ENCODE measurements around the gene U2AF1L4. TPM values are rescaled to one million over a fixed set of nuclear protein-coding genes. Genes with fewer than 3 reads are reported as not detected.

Gene U2AF1L4
- total RNA-seq, 1 experiment from 2014 or later: 6.0 TPM

GRCh38 chr19:35767288-35768081, 22.3 kb upstream of the U2AF1L4 start:
- DNase-seq (ENCODE audit: low read depth, low spot score): no peak
- in situ Hi-C loops (cut with HindIII; ENCODE audit: low pct_unique_long_range_greater_than_20kb, low sequenced_read_pairs): no loop called here

- in situ Hi-C loops (cut with HindIII; ENCODE audit: low pct_unique_long_range_greater_than_20kb, low sequenced_read_pairs): no loop called here
- DNase-seq (ENCODE audit: low read depth, low spot score): no peak
Measured at GRCh38 chr19:35766571-35767104, 21.4 kb upstream of the U2AF1L4 start.

DNA sequence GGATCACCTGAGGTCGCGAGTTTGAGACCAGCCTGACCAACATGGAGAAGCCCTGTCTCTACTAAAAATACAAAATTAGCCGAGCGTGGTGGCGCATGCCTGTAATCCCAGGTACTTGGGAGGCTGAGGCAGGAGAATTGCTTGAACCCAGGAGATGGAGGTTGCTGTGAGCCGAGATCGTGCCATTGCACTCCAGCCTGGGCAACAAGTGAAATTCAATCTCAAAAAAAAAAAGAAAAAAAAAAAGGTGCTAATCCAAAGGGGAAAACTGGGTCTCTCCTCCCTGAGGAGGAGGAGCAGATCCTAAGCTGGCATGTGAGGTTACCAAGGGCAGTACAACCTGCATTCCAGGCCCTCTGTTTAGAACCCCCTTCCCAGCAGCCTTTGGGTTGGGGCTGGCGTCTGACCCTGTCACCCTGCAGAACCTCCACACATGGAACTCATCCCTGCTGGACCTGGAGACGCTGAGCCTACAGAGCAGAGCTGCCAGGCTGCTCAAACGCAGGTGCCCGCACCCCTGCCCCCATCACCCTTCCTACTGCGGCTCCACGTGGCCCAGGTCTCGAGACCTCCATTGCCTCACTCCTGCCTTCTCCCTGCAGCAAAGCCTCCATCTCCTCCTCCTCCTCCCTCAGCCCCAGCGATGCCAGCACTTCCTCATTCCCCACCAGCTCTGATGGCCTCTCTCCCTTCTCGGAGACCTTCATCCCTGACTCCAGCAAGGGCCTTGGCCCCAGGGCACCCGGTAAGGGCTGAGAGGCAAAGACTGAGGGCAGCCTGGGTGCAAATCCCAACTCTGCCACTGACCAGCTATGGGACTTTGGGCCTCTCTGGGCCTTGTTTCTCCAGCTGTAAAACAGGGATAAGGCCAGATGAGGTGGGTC, 19.5 kb upstream of the U2AF1L4 start:
- DNase-seq (ENCODE audit: low read depth, low spot score): no peak
- in situ Hi-C loops (cut with HindIII; ENCODE audit: low pct_unique_long_range_greater_than_20kb, low sequenced_read_pairs): no loop called here

GRCh38 chr19:35760711-35761349, 15.6 kb upstream of the U2AF1L4 start:
- in situ Hi-C loops (cut with HindIII; ENCODE audit: low pct_unique_long_range_greater_than_20kb, low sequenced_read_pairs): no loop called here
- no peak for DNase-seq (ENCODE audit: low read depth, low spot score)

DNA sequence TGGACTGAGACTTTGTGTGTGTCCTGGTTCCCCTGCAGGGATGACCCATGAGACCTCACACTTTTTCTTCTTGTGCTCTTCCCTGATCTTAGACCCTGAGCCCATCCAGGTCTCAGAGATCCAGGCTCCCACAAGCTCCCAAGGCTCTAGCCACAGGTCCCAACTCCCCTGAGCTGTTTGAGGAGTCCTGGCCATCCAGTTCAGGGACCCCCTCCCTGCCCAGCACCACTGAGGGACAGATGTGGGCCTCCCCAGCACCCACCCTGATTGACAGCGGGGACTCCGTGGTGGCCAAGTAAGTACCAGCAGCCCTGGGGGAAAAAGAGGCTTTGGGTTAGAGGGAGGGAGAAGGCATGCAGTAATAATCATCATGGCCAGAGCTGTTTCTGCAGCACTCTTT, 14.5 kb upstream of the U2AF1L4 start:
- in situ Hi-C loops (cut with HindIII; ENCODE audit: low pct_unique_long_range_greater_than_20kb, low sequenced_read_pairs): no loop called here
- no peak for DNase-seq (ENCODE audit: low read depth, low spot score)

- peak; percentile 98 for DNase-seq (ENCODE audit: low read depth, low spot score)
- in situ Hi-C loops (cut with HindIII; ENCODE audit: low pct_unique_long_range_greater_than_20kb, low sequenced_read_pairs): no loop called here
Measured at GRCh38 chr19:35757749-35758608, 12.8 kb upstream of the U2AF1L4 start, which contains the start of gene PROSER3. Gene PROSER3, plus strand, starts transcription at chr19:35758176. Its CDS starts 40 bp downstream, at chr19:35758216.

GRCh38 chr19:35757231-35757748, 12.1 kb upstream of the U2AF1L4 start:
- in situ Hi-C loops (cut with HindIII; ENCODE audit: low pct_unique_long_range_greater_than_20kb, low sequenced_read_pairs): no loop called here
- peak; percentile 12 for DNase-seq (ENCODE audit: low read depth, low spot score)

- no peak for DNase-seq (ENCODE audit: low read depth, low spot score)
- in situ Hi-C loops (cut with HindIII; ENCODE audit: low pct_unique_long_range_greater_than_20kb, low sequenced_read_pairs): no loop called here
Measured at GRCh38 chr19:35756377-35757230, 11.4 kb upstream of the U2AF1L4 start, which contains the start of gene HSPB6. Gene HSPB6, minus strand, starts transcription at chr19:35757029. Its CDS starts 21 bp downstream, at chr19:35757008.

GRCh38 chr19:35755550-35756376, 10.5 kb upstream of the U2AF1L4 start:
- in situ Hi-C loops (cut with HindIII; ENCODE audit: low pct_unique_long_range_greater_than_20kb, low sequenced_read_pairs): no loop called here
- no peak for DNase-seq (ENCODE audit: low read depth, low spot score)

DNA sequence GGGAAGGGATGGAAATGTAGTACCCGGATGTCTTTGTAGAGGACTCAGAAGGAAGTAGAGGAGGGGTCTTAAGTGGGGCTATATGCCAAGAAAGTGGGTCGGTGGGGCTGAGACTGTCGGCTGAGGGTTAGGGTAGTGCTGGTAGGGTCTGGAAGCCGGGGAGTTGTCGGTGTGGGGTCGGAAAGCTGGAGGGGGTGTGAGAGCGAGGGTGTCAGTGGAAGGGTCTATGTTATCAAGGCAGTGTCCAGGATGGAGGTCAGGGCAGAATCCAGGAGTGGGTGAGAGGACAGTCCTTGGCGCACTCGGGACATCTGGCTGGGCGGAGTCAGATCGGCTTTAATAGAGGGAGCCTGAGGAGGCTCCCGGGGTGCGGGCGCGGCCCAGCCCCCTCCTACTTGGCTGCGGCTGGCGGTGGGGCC, 9.9 kb upstream of the U2AF1L4 start:
- DNase-seq (ENCODE audit: low read depth, low spot score): no peak
- in situ Hi-C loops (cut with HindIII; ENCODE audit: low pct_unique_long_range_greater_than_20kb, low sequenced_read_pairs): no loop called here

GRCh38 chr19:35754370-35755130, 9.3 kb upstream of the U2AF1L4 start:
- in situ Hi-C loops (cut with HindIII; ENCODE audit: low pct_unique_long_range_greater_than_20kb, low sequenced_read_pairs): no loop called here
- DNase-seq (ENCODE audit: low read depth, low spot score): no peak

GRCh38 chr19:35753634-35754369, 8.6 kb upstream of the U2AF1L4 start:
- no peak for DNase-seq (ENCODE audit: low read depth, low spot score)

GRCh38 chr19:35752746-35753350, 7.6 kb upstream of the U2AF1L4 start:
- in situ Hi-C loops (cut with HindIII; ENCODE audit: low pct_unique_long_range_greater_than_20kb, low sequenced_read_pairs): no loop called here
- no peak for DNase-seq (ENCODE audit: low read depth, low spot score)

More at GRCh38 chr19:35753634-35754369, 8.6 kb upstream of the U2AF1L4 start:
- in situ Hi-C loops (cut with HindIII; ENCODE audit: low pct_unique_long_range_greater_than_20kb, low sequenced_read_pairs): no loop called here
